SJSA1 (cell line): ENCODE data around the gene LYPD5. TPM values are rescaled to one million over a fixed set of nuclear protein-coding genes. Genes with fewer than 3 reads are reported as not detected.

Experiments
- DNase-seq, 2 experiments: peaks; one replicate each; pipeline ENCODE4 v3.0.0-alpha.2; 2015 to 2020; ENCODE audit warnings: low spot score in 2 of 2, low read depth in 1 of 2
- H3K27ac ChIP-seq: fragments of 250-450 bp; sonication (Bioruptor Pico); 2 replicates; pipeline ENCODE4 v1.5.1; 2020; ENCODE audit warnings: mild to moderate bottlenecking, moderate library complexity
- H3K27me3 ChIP-seq: fragments of 250-450 bp; sonication (Bioruptor Pico); replicated peaks from 2 replicates; pipeline ENCODE4 v1.5.1; 2020; ENCODE audit warnings: mild to moderate bottlenecking, moderate library complexity
- H3K36me3 ChIP-seq: fragments of 250-450 bp; sonication (Bioruptor Pico); 2 replicates; pipeline ENCODE4 v1.5.1; 2020; ENCODE audit warnings: mild to moderate bottlenecking
- H3K4me1 ChIP-seq: fragments of 250-450 bp; sonication (Bioruptor Pico); replicated peaks from 2 replicates; pipeline ENCODE4 v1.6.1; 2021; ENCODE audit warnings: mild to moderate bottlenecking
- H3K4me3 ChIP-seq: fragments of 250-450 bp; sonication (Bioruptor Pico); 2 replicates; pipeline ENCODE4 v1.5.1; 2020; ENCODE audit warnings: mild to moderate bottlenecking
- H3K9me3 ChIP-seq: fragments of 250-450 bp; sonication (Bioruptor Pico); replicated peaks from 2 replicates; pipeline ENCODE4 v1.5.1; 2020; ENCODE audit warnings: mild to moderate bottlenecking
- total RNA-seq: library from RNA; depleted of rRNA; stranded (reverse); fragments of >200 nt; shearing (Covaris generic); gene quantifications from 2 replicates; pipeline ENCODE4 v1.2.3, GENCODE V29; 2014; rRNA removed

The LYPD5 gene
- total RNA-seq, 1 experiment from 2014 or later: 0.24 TPM

GRCh38 chr19:43749152-43749551 lies 53.1 kb downstream of the LYPD5 start:
- Histone ChIP-seq H3K27me3 (no peaks in the 10 kb centered on the region), H3K4me1 (peaks cover 30% of the 10 kb centered on the region), H3K4me3 (no peak overlapping the region), H3K36me3 (peaks cover 79% of the 10 kb centered on the region), H3K27ac (no peak overlapping the region), H3K9me3 (no peaks in the 10 kb centered on the region)
- no peak for DNase-seq

GRCh38 chr19:43748685-43749084 lies 53.6 kb downstream of the LYPD5 start:
- peaks cover 25% of the 10 kb centered on the region for H3K4me1 ChIP-seq
- peaks cover 82% of the 10 kb centered on the region for H3K36me3 ChIP-seq
- no peaks in the 10 kb centered on the region for H3K27me3 ChIP-seq
- H3K27ac ChIP-seq: no peak overlapping the region
- H3K9me3 ChIP-seq: no peaks in the 10 kb centered on the region
- no peak for DNase-seq
- no peak overlapping the region for H3K4me3 ChIP-seq

- no peak overlapping the region for H3K4me3 ChIP-seq
- peaks cover 20% of the 10 kb centered on the region for H3K4me1 ChIP-seq
- H3K36me3 ChIP-seq: peaks cover 87% of the 10 kb centered on the region
- DNase-seq: no peak
- no peaks in the 10 kb centered on the region for H3K9me3 ChIP-seq
- no peaks in the 10 kb centered on the region for H3K27me3 ChIP-seq
- H3K27ac ChIP-seq: no peak overlapping the region
Measured at GRCh38 chr19:43748205-43748594, 54.0 kb downstream of the LYPD5 start.

GRCh38 chr19:43747557-43748204 lies 54.6 kb downstream of the LYPD5 start:
- Histone ChIP-seq H3K27ac (no peak overlapping the region), H3K36me3 (peaks cover 93% of the 10 kb centered on the region), H3K4me1 (peaks cover 15% of the 10 kb centered on the region), H3K9me3 (no peaks in the 10 kb centered on the region), H3K27me3 (no peaks in the 10 kb centered on the region), H3K4me3 (no peak overlapping the region)
- no peak for DNase-seq

Other genes starting within 250 kb of the LYPD5 start
- gene XRCC1, start 226.9 kb downstream of the LYPD5 start, total RNA-seq: 48.6 and 59.8 TPM in 2 replicates
- gene PINLYP, start 226.6 kb downstream of the LYPD5 start, total RNA-seq: 1.3 TPM in 1 of 2 replicates, not detected in the other
- gene IRGQ, start 206.3 kb downstream of the LYPD5 start, total RNA-seq: 35.1 and 36.2 TPM in 2 replicates
- 8.8 and 12.6 TPM in 2 replicates for gene ZNF576, start 205.9 kb downstream of the LYPD5 start, total RNA-seq
- not detected in 2 replicates for gene SRRM5, start 190.4 kb downstream of the LYPD5 start, total RNA-seq
- 64.1 and 96.9 TPM in 2 replicates for gene ZNF428, start 182.8 kb downstream of the LYPD5 start, total RNA-seq
- gene CADM4, start 162.6 kb downstream of the LYPD5 start, total RNA-seq: 0.06 TPM in 1 of 2 replicates, not detected in the other
- gene PLAUR, start 132.3 kb downstream of the LYPD5 start, total RNA-seq: 25.7 and 26.5 TPM in 2 replicates
- not detected in 2 replicates for gene IRGC, start 86.4 kb downstream of the LYPD5 start, total RNA-seq
- gene SMG9, start 47.5 kb downstream of the LYPD5 start, total RNA-seq: 9.4 and 29.9 TPM in 2 replicates
- 1.6 and 5.1 TPM in 2 replicates for gene KCNN4, start 21.5 kb downstream of the LYPD5 start, total RNA-seq
- gene ZNF283, start 24.9 kb upstream of the LYPD5 start, total RNA-seq: 6.6 and 11.1 TPM in 2 replicates
- gene ZNF404, start 81.5 kb upstream of the LYPD5 start, total RNA-seq: 1.1 and 1.5 TPM in 2 replicates
- gene ZNF45, start 132.8 kb upstream of the LYPD5 start, total RNA-seq: 13.7 and 21.1 TPM in 2 replicates
- gene ZNF221, start 148.8 kb upstream of the LYPD5 start, total RNA-seq: 2.0 and 5.4 TPM in 2 replicates
- gene ZNF155, start 181.7 kb upstream of the LYPD5 start, total RNA-seq: 6.1 and 11.2 TPM in 2 replicates
- 4.3 and 9.7 TPM in 2 replicates for gene ZNF230, start 200.5 kb upstream of the LYPD5 start, total RNA-seq
- 8.1 and 9.6 TPM in 2 replicates for gene ZNF222, start 222.9 kb upstream of the LYPD5 start, total RNA-seq
- 3.9 and 7.5 TPM in 2 replicates for gene ZNF223, start 249.6 kb upstream of the LYPD5 start, total RNA-seq